ENCODE measurements around the gene HSD17B7. TPM values are rescaled to one million over a fixed set of nuclear protein-coding genes. Genes with fewer than 3 reads are reported as not detected.

HSD17B7 gene
- total and polyA plus RNA-seq, 10 of the 15 experiments (the other 5 are each of a cell fraction or from before 2014, with no cell fraction given): 32.9 to 88.1 (median 36.3) TPM

DNA sequence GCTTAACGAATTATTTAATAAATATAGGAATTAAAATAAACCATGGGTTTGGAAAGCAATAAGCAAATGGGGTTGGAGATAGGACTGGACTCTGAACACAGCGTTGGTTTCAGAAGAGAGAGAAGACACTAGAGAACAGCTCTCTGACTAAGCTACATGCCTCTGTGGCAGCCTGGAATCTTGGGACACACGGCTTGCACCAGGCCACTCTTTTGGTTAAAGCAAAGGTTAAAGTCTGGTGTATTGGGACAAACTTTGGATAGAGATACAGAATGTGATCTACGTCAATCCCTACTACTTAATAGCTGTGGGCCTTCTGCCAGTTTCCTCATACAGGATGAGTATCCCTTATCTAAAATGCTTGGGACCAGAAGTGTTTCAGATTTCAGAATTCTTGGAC lies 49.7 kb upstream of the HSD17B7 start:
- Histone ChIP-seq H3K4me1 (ENCODE audit: control insufficient read depth, insufficient read depth, low read length) (peaks cover 11% of the 10 kb centered on the region), H4K20me1 (ENCODE audit: control insufficient read depth, insufficient read depth) (no peaks in the 10 kb centered on the region), H3K9ac (ENCODE audit: control insufficient read depth, insufficient read depth, low read length) (no peak overlapping the region), H3K27me3 (replicated peaks in 1 of 2; ENCODE audit: control insufficient read depth in 2 of 2, insufficient read depth in 2 of 2, low read length in 1 of 2) (no peaks in the 10 kb centered on the region), H3K4me3 (no peak overlapping the region), H3K4me2 (ENCODE audit: control insufficient read depth, insufficient read depth) (no peak overlapping the region), H3K27ac (ENCODE audit: control insufficient read depth, insufficient read depth) (no peak overlapping the region), H2AFZ (ENCODE audit: control insufficient read depth, low read depth, low read length) (no peak overlapping the region), H3K36me3 (ENCODE audit: control insufficient read depth in 2 of 2, insufficient read depth in 2 of 2, low read length in 1 of 2) (no peaks in the 10 kb centered on the region), H3K79me2 (ENCODE audit: control insufficient read depth, insufficient read depth, low read length) (no peaks in the 10 kb centered on the region), H3K9me3 (replicated peaks; ENCODE audit: control insufficient read depth, insufficient read depth, low read length) (no peaks in the 10 kb centered on the region)
- ChIA-PET POLR2A (no interaction called here), CTCF (no interaction called here), RAD21 (ENCODE audit: unreplicated experiment) (no interaction called here), SMC1A (ENCODE audit: uncharacterized antibody, unreplicated experiment) (interaction anchor here (1.0 kb wide), 1 partner anchor 43 kb away, joined by 3 read pairs; no protein-coding TSS in a partner anchor)
- 81% methylated on average over 4 of the region's 4 CpGs for WGBS (ENCODE audit: insufficient coverage, insufficient replicate concordance, low lambda C conversion rate, missing lambda C conversion rate)
- TF ChIP-seq, protein P1, sequence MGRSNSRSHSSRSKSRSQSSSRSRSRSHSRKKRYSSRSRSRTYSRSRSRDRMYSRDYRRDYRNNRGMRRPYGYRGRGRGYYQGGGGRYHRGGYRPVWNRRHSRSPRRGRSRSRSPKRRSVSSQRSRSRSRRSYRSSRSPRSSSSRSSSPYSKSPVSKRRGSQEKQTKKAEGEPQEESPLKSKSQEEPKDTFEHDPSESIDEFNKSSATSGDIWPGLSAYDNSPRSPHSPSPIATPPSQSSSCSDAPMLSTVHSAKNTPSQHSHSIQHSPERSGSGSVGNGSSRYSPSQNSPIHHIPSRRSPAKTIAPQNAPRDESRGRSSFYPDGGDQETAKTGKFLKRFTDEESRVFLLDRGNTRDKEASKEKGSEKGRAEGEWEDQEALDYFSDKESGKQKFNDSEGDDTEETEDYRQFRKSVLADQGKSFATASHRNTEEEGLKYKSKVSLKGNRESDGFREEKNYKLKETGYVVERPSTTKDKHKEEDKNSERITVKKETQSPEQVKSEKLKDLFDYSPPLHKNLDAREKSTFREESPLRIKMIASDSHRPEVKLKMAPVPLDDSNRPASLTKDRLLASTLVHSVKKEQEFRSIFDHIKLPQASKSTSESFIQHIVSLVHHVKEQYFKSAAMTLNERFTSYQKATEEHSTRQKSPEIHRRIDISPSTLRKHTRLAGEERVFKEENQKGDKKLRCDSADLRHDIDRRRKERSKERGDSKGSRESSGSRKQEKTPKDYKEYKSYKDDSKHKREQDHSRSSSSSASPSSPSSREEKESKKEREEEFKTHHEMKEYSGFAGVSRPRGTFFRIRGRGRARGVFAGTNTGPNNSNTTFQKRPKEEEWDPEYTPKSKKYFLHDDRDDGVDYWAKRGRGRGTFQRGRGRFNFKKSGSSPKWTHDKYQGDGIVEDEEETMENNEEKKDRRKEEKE (IDR thresholded peaks at IDR 0.05): no peak
- TF ChIP-seq TAF1 (IDR thresholded peaks at IDR 0.05; ENCODE audit: borderline replicate concordance, low read depth, low read length) (no peak), MEF2A (IDR thresholded peaks at IDR 0.05; ENCODE audit: insufficient read depth, low read depth, low read length) (no peak), MTA2 (IDR thresholded peaks at IDR 0.05; ENCODE audit: low read depth) (no peak), MYC (IDR thresholded peaks at IDR 0.05; ENCODE audit: insufficient read depth, insufficient read length, insufficient replicate concordance, low read length, severe bottlenecking) (no peak), ZNF274 (IDR thresholded peaks at IDR 0.05; ENCODE audit: insufficient read depth, insufficient read length) (no peak), ZBTB4 (CRISPR knock-in tag; IDR thresholded peaks at IDR 0.05) (no peak), FOXK2 (IDR thresholded peaks at IDR 0.05) (no peak), TBL1XR1 (IDR thresholded peaks at IDR 0.05; ENCODE audit: low read depth, low read length) (no peak), RUNX3 (IDR thresholded peaks at IDR 0.05; ENCODE audit: low read length) (no peak), NBN (IDR thresholded peaks at IDR 0.05) (no peak), CBX5 (IDR thresholded peaks at IDR 0.05; ENCODE audit: low read depth) (no peak), RELA (IDR thresholded peaks at IDR 0.05; ENCODE audit: borderline replicate concordance, partially characterized antibody) (no peak)
- TF ChIP-seq, protein P2, sequence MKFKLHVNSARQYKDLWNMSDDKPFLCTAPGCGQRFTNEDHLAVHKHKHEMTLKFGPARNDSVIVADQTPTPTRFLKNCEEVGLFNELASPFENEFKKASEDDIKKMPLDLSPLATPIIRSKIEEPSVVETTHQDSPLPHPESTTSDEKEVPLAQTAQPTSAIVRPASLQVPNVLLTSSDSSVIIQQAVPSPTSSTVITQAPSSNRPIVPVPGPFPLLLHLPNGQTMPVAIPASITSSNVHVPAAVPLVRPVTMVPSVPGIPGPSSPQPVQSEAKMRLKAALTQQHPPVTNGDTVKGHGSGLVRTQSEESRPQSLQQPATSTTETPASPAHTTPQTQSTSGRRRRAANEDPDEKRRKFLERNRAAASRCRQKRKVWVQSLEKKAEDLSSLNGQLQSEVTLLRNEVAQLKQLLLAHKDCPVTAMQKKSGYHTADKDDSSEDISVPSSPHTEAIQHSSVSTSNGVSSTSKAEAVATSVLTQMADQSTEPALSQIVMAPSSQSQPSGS (IDR thresholded peaks at IDR 0.05; ENCODE audit: low read length): no peak
- TF ChIP-seq, protein P3, sequence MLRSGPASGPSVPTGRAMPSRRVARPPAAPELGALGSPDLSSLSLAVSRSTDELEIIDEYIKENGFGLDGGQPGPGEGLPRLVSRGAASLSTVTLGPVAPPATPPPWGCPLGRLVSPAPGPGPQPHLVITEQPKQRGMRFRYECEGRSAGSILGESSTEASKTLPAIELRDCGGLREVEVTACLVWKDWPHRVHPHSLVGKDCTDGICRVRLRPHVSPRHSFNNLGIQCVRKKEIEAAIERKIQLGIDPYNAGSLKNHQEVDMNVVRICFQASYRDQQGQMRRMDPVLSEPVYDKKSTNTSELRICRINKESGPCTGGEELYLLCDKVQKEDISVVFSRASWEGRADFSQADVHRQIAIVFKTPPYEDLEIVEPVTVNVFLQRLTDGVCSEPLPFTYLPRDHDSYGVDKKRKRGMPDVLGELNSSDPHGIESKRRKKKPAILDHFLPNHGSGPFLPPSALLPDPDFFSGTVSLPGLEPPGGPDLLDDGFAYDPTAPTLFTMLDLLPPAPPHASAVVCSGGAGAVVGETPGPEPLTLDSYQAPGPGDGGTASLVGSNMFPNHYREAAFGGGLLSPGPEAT (IDR thresholded peaks at IDR 0.05; ENCODE audit: low read depth): no peak
- in situ Hi-C loops (cut with MboI) (no loop called here), intact Hi-C loops (cut with micrococcal nuclease; ENCODE audit: unreplicated experiment) (no loop called here)
- no peak for ATAC-seq
- FAIRE-seq: no peak
- no peak for DNase-seq (ENCODE audit: low read depth, low spot score)
- BruUV-seq (replicated peaks): no TSS peak

Measured in GM12878 (cell line).